Skeletal muscle tissue (tissue), 4 donors: ENCODE data around the gene ZNF8. TPM values are rescaled to one million over a fixed set of nuclear protein-coding genes. Genes with fewer than 3 reads are reported as not detected.
A peak's percentile ranks its signal among the peaks of the same experiment; 100 is the strongest.

Source experiments
- H3K27ac ChIP-seq: one replicate; pipeline ENCODE4 v1.7.0; 2013; ENCODE audit warnings: mild to moderate bottlenecking, low read depth, low read length, inconsistent platforms
- H3K27me3 ChIP-seq, 3 donors: one replicate each; pipeline ENCODE4 v1.7.0; 2013; ENCODE audit warnings: low read length in 3 of 3; ENCODE audit not compliant: control insufficient read depth in 3 of 3, insufficient read depth in 3 of 3
- H3K36me3 ChIP-seq, 3 donors: one replicate each; pipeline ENCODE4 v1.7.0; 2013; ENCODE audit warnings: low read length in 3 of 3; ENCODE audit not compliant: control insufficient read depth in 3 of 3, insufficient read depth in 3 of 3
- H3K4me1 ChIP-seq, 3 donors: one replicate each; pipeline ENCODE4 v1.7.0; 2013; ENCODE audit warnings: low read length in 3 of 3, mild to moderate bottlenecking in 3 of 3; ENCODE audit not compliant: control insufficient read depth in 3 of 3, insufficient read depth in 3 of 3
- H3K4me3 ChIP-seq, 3 donors: one replicate each; pipeline ENCODE4 v1.7.0; 2013; ENCODE audit warnings: low read length in 3 of 3
- H3K9ac ChIP-seq, 3 donors: one replicate each; pipeline ENCODE4 v1.7.0; 2013; ENCODE audit warnings: low read length in 3 of 3, mild to moderate bottlenecking in 3 of 3, moderate library complexity in 2 of 3, low read depth in 1 of 3
- H3K9me3 ChIP-seq, 3 donors: one replicate each; pipeline ENCODE4 v1.7.0; 2013; ENCODE audit warnings: low read length in 3 of 3; ENCODE audit not compliant: control insufficient read depth in 3 of 3
- total RNA-seq: library from RNA; depleted of rRNA; stranded (reverse); fragments of >200 nt; gene quantifications from one replicate; pipeline ENCODE4 v1.2.3, GENCODE V29; 2014
- donor health status: Osteomylitis.

Gene ZNF8
- total RNA-seq, 1 donor from 2014 or later, result 6.3 TPM

- Histone ChIP-seq H3K9me3 (no peaks in the 10 kb centered on the region), H3K9ac (peak within 1 kb of the TSS; percentile 80 to 98 (median 95))
These were observed 48.4 kb downstream of the ZNF8 start, which contains the start of gene ZSCAN22 for GRCh38 chr19:58326914-58327726. Gene ZSCAN22, plus strand, starts transcription at chr19:58326994. Its CDS starts 7,809 bp downstream, at chr19:58334803.

DNA sequence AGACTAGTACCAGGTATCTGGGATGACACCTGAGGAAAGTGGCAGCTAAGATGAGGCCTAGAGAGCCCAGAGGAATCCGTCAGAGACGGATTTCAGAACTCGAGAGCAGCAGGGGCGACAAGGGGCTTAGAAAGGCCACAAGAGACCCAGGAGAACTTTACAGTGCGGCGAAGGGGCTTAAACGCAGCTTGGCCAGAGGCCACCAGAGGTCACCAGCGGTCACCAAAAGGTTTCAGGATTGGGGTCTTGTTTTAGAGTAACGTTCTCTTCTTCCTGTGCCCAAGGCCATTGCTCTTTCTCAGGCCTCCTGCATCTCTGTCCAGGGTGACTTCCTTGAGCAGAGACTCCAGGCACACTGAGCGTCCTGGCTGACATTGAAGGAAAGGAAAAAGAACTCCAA is 50.2 kb downstream of the ZNF8 start:
- peak overlapping the region in 1 of 3 donors; percentile 29 for H3K9ac ChIP-seq
- peaks cover 0 to 8% (median 3%) of the 10 kb centered on the region in 3 donors for H3K36me3 ChIP-seq
- H3K9me3 ChIP-seq, result no peaks in the 10 kb centered on the region
- no peak overlapping the region for H3K27ac ChIP-seq
- peaks cover 29 to 40% (median 30%) of the 10 kb centered on the region in 3 donors for H3K4me1 ChIP-seq
- H3K27me3 ChIP-seq, result no peaks in the 10 kb centered on the region
- H3K4me3 ChIP-seq, result no peak overlapping the region

More at GRCh38 chr19:58326914-58327726, 48.4 kb downstream of the ZNF8 start, which contains the start of gene ZSCAN22:
- H3K27me3 ChIP-seq, result no peaks in the 10 kb centered on the region
- H3K4me1 ChIP-seq, result peaks cover 29 to 40% (median 30%) of the 10 kb centered on the region in 3 donors
- peak within 1 kb of the TSS; percentile 84 to 100 (median 100) for H3K4me3 ChIP-seq
- peak within 1 kb of the TSS; percentile 89 for H3K27ac ChIP-seq
- peaks cover 4 to 10% (median 6%) of the 10 kb centered on the region in 3 donors for H3K36me3 ChIP-seq

GRCh38 chr19:58330458-58330857 is 51.7 kb downstream of the ZNF8 start:
- H3K9ac ChIP-seq, result peak overlapping the region in 1 of 3 donors; percentile 23
- H3K9me3 ChIP-seq, result no peaks in the 10 kb centered on the region
- H3K27ac ChIP-seq, result no peak overlapping the region
- peaks cover 8 to 11% (median 11%) of the 10 kb centered on the region in 3 donors for H3K36me3 ChIP-seq
- peaks cover 28 to 38% (median 29%) of the 10 kb centered on the region in 3 donors for H3K4me1 ChIP-seq
- H3K4me3 ChIP-seq, result no peak overlapping the region
- no peaks in the 10 kb centered on the region for H3K27me3 ChIP-seq

DNA sequence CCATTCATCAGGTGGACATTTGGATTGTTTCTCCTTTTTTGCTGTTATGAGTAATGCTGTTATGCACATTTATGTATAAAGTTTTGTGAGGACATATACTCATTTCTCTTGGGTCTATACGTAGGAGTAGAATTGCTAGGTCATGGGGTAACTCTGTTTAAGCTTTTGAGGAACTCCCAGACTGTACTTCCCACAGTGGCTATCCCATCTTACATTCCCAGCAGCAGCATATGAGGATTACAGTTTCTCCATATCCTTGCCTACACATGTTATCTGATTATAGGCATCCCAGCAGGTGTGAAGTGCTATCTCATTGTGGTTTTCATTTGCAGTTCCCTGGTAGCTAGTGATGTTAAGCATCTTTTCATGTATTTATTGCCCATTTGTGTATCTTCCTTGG is 53.9 kb downstream of the ZNF8 start:
- Histone ChIP-seq H3K9me3 (no peaks in the 10 kb centered on the region), H3K4me3 (no peak overlapping the region), H3K27me3 (no peaks in the 10 kb centered on the region), H3K36me3 (peaks cover 22 to 31% (median 22%) of the 10 kb centered on the region in 3 donors), H3K27ac (no peak overlapping the region), H3K4me1 (peaks cover 14 to 19% (median 17%) of the 10 kb centered on the region in 3 donors), H3K9ac (no peak overlapping the region)

- no peaks in the 10 kb centered on the region for H3K27me3 ChIP-seq
- H3K9me3 ChIP-seq, result peaks cover 0 to 3% (median 2%) of the 10 kb centered on the region in 3 donors
- H3K9ac ChIP-seq, result no peak overlapping the region
- no peak overlapping the region for H3K27ac ChIP-seq
- no peak overlapping the region for H3K4me3 ChIP-seq
- H3K36me3 ChIP-seq, result peaks cover 41 to 52% (median 42%) of the 10 kb centered on the region in 3 donors
- peaks cover 0 to 3% (median 2%) of the 10 kb centered on the region in 3 donors for H3K4me1 ChIP-seq
These were observed 56.0 kb downstream of the ZNF8 start for GRCh38 chr19:58334691-58335249.

- no peaks in the 10 kb centered on the region for H3K27me3 ChIP-seq
- peaks cover 44 to 56% (median 47%) of the 10 kb centered on the region in 3 donors for H3K36me3 ChIP-seq
These were observed 56.9 kb downstream of the ZNF8 start for GRCh38 chr19:58335630-58336029.

DNA sequence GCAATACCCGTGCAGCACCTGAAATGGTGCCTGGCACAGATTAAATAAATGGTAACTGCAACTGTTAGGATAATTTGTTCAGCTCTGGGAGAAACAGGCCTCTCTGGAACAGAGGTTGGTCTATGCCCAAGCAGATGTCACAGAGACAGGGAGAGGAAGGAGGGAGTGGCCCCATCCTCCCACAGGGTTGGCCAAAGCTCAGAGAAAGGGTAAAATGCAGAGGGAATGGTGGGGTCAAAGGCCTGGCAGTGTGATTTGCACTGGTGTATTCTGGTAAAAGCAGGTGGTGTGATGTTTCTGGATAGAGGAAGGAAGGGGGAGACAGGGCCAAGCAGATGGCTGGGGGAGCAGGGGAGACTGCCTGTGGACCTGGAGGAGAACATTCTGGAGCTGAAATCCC is 57.5 kb downstream of the ZNF8 start:
- H3K9me3 ChIP-seq, result peaks cover 0 to 3% (median 2%) of the 10 kb centered on the region in 3 donors
- H3K27ac ChIP-seq, result no peak overlapping the region
- no peak overlapping the region for H3K9ac ChIP-seq
- no peaks in the 10 kb centered on the region for H3K27me3 ChIP-seq
- H3K4me3 ChIP-seq, result no peak overlapping the region
- H3K36me3 ChIP-seq, result peaks cover 46 to 59% (median 49%) of the 10 kb centered on the region in 3 donors
- no peaks in the 10 kb centered on the region for H3K4me1 ChIP-seq

More at GRCh38 chr19:58335630-58336029, 56.9 kb downstream of the ZNF8 start:
- H3K27ac ChIP-seq, result no peak overlapping the region
- no peaks in the 10 kb centered on the region for H3K4me1 ChIP-seq
- peaks cover 0 to 3% (median 2%) of the 10 kb centered on the region in 3 donors for H3K9me3 ChIP-seq
- H3K4me3 ChIP-seq, result no peak overlapping the region
- no peak overlapping the region for H3K9ac ChIP-seq

DNA sequence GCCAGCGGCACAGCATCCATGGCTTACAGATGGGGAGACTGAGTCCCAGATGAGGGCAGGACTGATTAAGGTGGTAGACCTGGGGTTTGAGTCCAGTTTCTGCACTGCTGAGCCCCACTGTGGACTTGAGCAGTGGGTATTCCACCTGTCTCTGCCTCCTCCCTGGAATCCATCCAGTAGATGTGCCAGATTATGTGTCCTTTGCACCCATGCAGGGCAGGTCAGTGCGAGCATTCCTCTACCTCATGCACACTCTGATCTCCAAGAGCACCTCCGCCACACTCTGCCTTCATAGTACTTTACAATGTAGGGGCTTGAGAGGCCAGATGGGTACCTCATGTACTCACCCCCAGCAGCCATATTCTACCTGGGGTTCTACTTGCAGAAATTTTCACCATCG is 58.1 kb downstream of the ZNF8 start:
- Histone ChIP-seq H3K9ac (no peak overlapping the region), H3K4me3 (no peak overlapping the region), H3K9me3 (peaks cover 0 to 3% (median 2%) of the 10 kb centered on the region in 3 donors), H3K27ac (no peak overlapping the region), H3K27me3 (no peaks in the 10 kb centered on the region), H3K4me1 (no peaks in the 10 kb centered on the region), H3K36me3 (peaks cover 47 to 60% (median 49%) of the 10 kb centered on the region in 3 donors)

DNA sequence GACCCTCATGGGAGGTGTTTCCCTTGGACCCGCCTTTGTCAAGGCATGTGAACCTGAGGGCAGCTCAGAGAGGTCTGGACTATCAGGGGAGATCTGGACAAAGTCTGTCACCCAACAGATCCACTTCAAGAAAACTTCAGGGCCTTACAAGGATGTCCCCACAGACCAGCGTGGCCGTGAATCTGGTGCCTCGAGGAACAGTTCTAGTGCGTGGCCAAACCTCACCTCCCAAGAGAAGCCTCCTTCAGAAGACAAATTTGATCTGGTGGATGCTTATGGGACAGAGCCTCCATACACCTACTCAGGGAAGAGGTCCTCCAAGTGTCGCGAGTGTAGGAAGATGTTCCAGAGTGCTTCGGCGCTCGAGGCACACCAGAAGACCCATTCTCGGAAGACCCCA is 59.6 kb downstream of the ZNF8 start:
- Histone ChIP-seq H3K27ac (no peak overlapping the region), H3K36me3 (peaks cover 47 to 60% (median 49%) of the 10 kb centered on the region in 3 donors), H3K9me3 (peaks cover 0 to 3% (median 2%) of the 10 kb centered on the region in 3 donors), H3K4me3 (no peak overlapping the region), H3K27me3 (no peaks in the 10 kb centered on the region), H3K4me1 (no peaks in the 10 kb centered on the region), H3K9ac (no peak overlapping the region)
